KMS-11 (cell line): Measurements from ENCODE around the gene PLP2.

Experiments used
- H2AFZ ChIP-seq: fragments of 200-600 bp; sonication (generic); 2 replicates; pipeline ENCODE4 v1.6.1; 2016; ENCODE audit warnings: antibody characterized with exemption, mixed run types, low read depth
- H3K27ac ChIP-seq: fragments of 200-600 bp; sonication (generic); 2 replicates; pipeline ENCODE4 v1.6.1; 2016; ENCODE audit warnings: mild to moderate bottlenecking, mixed run types
- H3K27me3 ChIP-seq: fragments of 200-600 bp; sonication (generic); 2 replicates; pipeline ENCODE4 v1.6.1; 2017; ENCODE audit warnings: mild to moderate bottlenecking, low read depth, mixed run types, moderate library complexity; ENCODE audit not compliant: insufficient read depth
- H3K36me3 ChIP-seq: fragments of 200-600 bp; sonication (generic); 2 replicates; pipeline ENCODE4 v1.6.1; 2017; ENCODE audit warnings: mild to moderate bottlenecking, mixed run types; ENCODE audit not compliant: insufficient read depth
- H3K4me1 ChIP-seq: fragments of 200-600 bp; sonication (generic); 2 replicates; pipeline ENCODE4 v1.6.1; 2016; ENCODE audit warnings: mild to moderate bottlenecking, low read depth, mixed run types; ENCODE audit not compliant: poor library complexity, severe bottlenecking
- H3K4me2 ChIP-seq: fragments of 200-600 bp; sonication (generic); 2 replicates; pipeline ENCODE4 v1.7.0; 2016; ENCODE audit warnings: mild to moderate bottlenecking, mixed run types
- H3K4me3 ChIP-seq: fragments of 200-600 bp; sonication (generic); IDR thresholded peaks from 2 replicates; pipeline ENCODE4 v1.6.1; 2017; ENCODE audit warnings: low read depth, low read length, mixed read lengths; ENCODE audit not compliant: insufficient read depth
- H3K79me2 ChIP-seq: fragments of 200-600 bp; sonication (generic); 2 replicates; pipeline ENCODE4 v1.6.1; 2016; ENCODE audit warnings: low read depth, mixed run types; ENCODE audit not compliant: insufficient read depth
- H3K9ac ChIP-seq: fragments of 200-600 bp; sonication (generic); 2 replicates; pipeline ENCODE4 v1.6.1; 2016; ENCODE audit warnings: mild to moderate bottlenecking, mixed run types
- H4K20me1 ChIP-seq: fragments of 200-600 bp; sonication (generic); 2 replicates; pipeline ENCODE4 v1.6.1; 2016; ENCODE audit warnings: mild to moderate bottlenecking, mixed run types; ENCODE audit not compliant: insufficient read depth
- TF ChIP-seq, protein P1 (sequence below): fragments of 200-600 bp; sonication (generic); conservative IDR thresholded peaks from 2 replicates; pipeline ENCODE4 v1.6.1; 2017; ENCODE audit warnings: low read depth, mild to moderate bottlenecking, antibody characterized with exemption, low read length, moderate library complexity, mixed read lengths

Gene PLP2

DNA sequence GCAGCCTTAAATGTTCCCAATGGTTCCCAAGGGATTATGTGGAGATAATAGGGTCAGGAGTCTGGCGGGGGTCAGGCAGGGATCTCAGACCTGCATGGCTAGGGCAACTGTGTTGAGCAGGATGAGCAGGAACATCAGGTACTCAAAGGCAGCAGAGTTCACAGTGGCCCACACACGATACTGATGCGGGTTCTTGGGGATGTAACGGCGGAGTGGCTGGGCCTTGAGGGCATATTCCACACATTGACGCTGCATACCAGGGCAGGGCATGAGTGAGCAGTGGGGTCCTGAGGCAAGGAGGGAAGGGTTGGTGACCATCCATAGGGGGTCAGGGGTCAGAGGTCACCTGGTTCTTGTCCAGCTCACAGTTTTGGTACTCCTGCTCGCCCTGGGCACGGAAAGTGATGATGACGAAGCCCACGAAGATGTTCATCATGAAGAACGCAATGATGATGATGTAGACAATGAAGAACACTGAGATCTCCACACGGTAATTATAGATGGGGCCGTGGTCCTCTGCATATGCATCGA, 43.4 kb downstream of the PLP2 start:
- no peaks in the 10 kb centered on the region for H3K36me3 ChIP-seq
- H2AFZ ChIP-seq, result no peak overlapping the region
- TF ChIP-seq, protein P1, sequence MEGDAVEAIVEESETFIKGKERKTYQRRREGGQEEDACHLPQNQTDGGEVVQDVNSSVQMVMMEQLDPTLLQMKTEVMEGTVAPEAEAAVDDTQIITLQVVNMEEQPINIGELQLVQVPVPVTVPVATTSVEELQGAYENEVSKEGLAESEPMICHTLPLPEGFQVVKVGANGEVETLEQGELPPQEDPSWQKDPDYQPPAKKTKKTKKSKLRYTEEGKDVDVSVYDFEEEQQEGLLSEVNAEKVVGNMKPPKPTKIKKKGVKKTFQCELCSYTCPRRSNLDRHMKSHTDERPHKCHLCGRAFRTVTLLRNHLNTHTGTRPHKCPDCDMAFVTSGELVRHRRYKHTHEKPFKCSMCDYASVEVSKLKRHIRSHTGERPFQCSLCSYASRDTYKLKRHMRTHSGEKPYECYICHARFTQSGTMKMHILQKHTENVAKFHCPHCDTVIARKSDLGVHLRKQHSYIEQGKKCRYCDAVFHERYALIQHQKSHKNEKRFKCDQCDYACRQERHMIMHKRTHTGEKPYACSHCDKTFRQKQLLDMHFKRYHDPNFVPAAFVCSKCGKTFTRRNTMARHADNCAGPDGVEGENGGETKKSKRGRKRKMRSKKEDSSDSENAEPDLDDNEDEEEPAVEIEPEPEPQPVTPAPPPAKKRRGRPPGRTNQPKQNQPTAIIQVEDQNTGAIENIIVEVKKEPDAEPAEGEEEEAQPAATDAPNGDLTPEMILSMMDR, result no peak
- H3K9ac ChIP-seq, result no peak overlapping the region
- H3K79me2 ChIP-seq, result no peaks in the 10 kb centered on the region
- H3K4me3 ChIP-seq, result no peak overlapping the region
- H3K27me3 ChIP-seq, result no peaks in the 10 kb centered on the region
- no peak overlapping the region for H3K4me2 ChIP-seq
- no peak overlapping the region for H3K27ac ChIP-seq
- no peaks in the 10 kb centered on the region for H4K20me1 ChIP-seq
- H3K4me1 ChIP-seq, result no peaks in the 10 kb centered on the region

DNA sequence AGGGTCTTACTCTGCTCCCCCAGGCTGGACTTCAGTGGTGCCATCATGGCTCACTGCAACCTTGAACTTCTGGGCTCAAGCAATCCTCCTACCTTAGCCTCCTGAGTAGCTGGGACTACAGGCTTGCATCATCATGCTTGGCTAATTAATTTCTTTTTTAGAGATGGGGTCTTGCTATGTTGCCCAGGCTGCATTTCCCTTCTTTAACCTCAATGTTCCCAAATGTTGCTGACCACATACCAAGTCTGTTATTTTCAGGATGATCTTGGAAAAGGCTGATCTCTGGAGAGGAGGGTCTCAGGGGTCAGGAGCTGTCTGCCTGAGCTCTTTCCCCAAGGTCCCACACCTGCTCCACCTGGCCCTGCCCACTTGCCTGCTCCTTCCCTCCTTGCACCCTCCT, 48.4 kb downstream of the PLP2 start:
- no peaks in the 10 kb centered on the region for H4K20me1 ChIP-seq
- no peak overlapping the region for H3K9ac ChIP-seq
- no peaks in the 10 kb centered on the region for H3K4me1 ChIP-seq
- no peak overlapping the region for H3K4me2 ChIP-seq
- no peak overlapping the region for H3K27ac ChIP-seq
- TF ChIP-seq, protein P1, result no peak
- no peaks in the 10 kb centered on the region for H3K79me2 ChIP-seq
- peaks cover 6% of the 10 kb centered on the region; the same call in 1 of the 2 replicates for H3K27me3 ChIP-seq
- H2AFZ ChIP-seq, result no peak overlapping the region
- H3K4me3 ChIP-seq, result no peak overlapping the region
- no peaks in the 10 kb centered on the region for H3K36me3 ChIP-seq

DNA sequence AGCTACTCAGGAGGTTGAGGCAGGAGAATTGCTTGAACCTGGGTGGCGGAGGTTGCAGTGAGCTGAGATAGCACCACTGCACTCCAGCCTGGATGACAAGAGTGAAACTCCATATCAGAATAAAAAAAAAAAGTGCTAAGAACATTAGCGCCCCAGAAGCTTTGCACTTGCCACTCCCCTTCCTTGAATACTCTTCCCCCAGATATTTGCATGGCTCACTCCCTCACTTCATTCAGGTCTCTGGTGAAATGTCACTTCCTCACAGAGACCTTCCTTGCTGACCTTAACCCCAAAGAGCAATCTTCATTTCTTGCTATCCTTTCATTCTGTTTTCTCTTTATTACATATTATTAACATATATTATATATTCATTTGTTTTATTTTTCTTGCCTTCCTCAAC, 50.2 kb downstream of the PLP2 start:
- H4K20me1 ChIP-seq, result no peaks in the 10 kb centered on the region
- H3K27me3 ChIP-seq, result peaks cover 8% of the 10 kb centered on the region; the same call in 1 of the 2 replicates
- TF ChIP-seq, protein P1, result no peak
- H3K9ac ChIP-seq, result no peak overlapping the region
- H3K79me2 ChIP-seq, result no peaks in the 10 kb centered on the region
- H3K4me1 ChIP-seq, result no peaks in the 10 kb centered on the region
- no peak overlapping the region for H3K4me2 ChIP-seq
- H3K36me3 ChIP-seq, result no peaks in the 10 kb centered on the region
- H2AFZ ChIP-seq, result no peak overlapping the region
- no peak overlapping the region for H3K27ac ChIP-seq
- no peak overlapping the region for H3K4me3 ChIP-seq
